ENCODE results near the gene DCC. TPM values are rescaled to one million over a fixed set of nuclear protein-coding genes. Genes with fewer than 3 reads are reported as not detected.
A peak's percentile ranks its signal among the peaks of the same experiment; 100 is the strongest.

DCC gene
- total RNA-seq, 3 donors from 2014 or later (not counting 1 experiment from before 2014, with no cell fraction given): not detected

GRCh38 chr18:53567929-53568574, 1228.1 kb downstream of the DCC start:
- no peaks in the 10 kb centered on the region for H3K4me1 ChIP-seq (ENCODE audit: control insufficient read depth, insufficient read depth, low read length)
- DNase-seq (peak in 1 of 2 donors; percentile 39), ATAC-seq (no peak)
- TF ChIP-seq CTCF (IDR thresholded peaks at IDR 0.05): peak; percentile 18
- H3K4me3 ChIP-seq (ENCODE audit: low read length): no peak overlapping the region
- no peaks in the 10 kb centered on the region for H3K27me3 ChIP-seq (ENCODE audit: control insufficient read depth, insufficient read depth, low read length)
- no peaks in the 10 kb centered on the region for H3K36me3 Mint-ChIP-seq
- H3K27ac Mint-ChIP-seq: no peak overlapping the region
- no peak overlapping the region for H3K4me3 Mint-ChIP-seq
- H3K36me3 ChIP-seq (ENCODE audit: control insufficient read depth, insufficient read depth, low read length): no peaks in the 10 kb centered on the region
- 77% methylated on average over 10 of the region's 12 CpGs for WGBS (ENCODE audit: insufficient coverage)
- peaks cover 0 to 5% of the 10 kb centered on the region in 2 donors for H3K9me3 Mint-ChIP-seq
- intact Hi-C loops (cut with micrococcal nuclease): loop anchor here (5.0 kb wide), 1 partner anchor 1104 kb away; no protein-coding TSS in a partner anchor
- no peaks in the 10 kb centered on the region for H3K27me3 Mint-ChIP-seq (ENCODE audit: low read depth in 2 of 2)
- no peaks in the 10 kb centered on the region for H3K4me1 Mint-ChIP-seq
- no peak overlapping the region for H3K27ac ChIP-seq (ENCODE audit: low read length)
- no peaks in the 10 kb centered on the region for H3K9me3 ChIP-seq (ENCODE audit: control insufficient read depth, insufficient read depth, low read length)
